K562 treated with DMSO at 1 percent for 12 hours (cell line): Measurements from ENCODE around the gene CCDC157. TPM values are rescaled to one million over a fixed set of nuclear protein-coding genes. Genes with fewer than 3 reads are reported as not detected.

Source experiments
- total RNA-seq: library from RNA; unstranded; fragments of 300-600 nt; gene quantifications from 2 replicates; pipeline ENCODE4 v1.2.3, GENCODE V29; 2022; ENCODE audit not compliant: insufficient read depth

CCDC157 gene
- total RNA-seq = 1.8 and 2.8 TPM in 2 replicates

GRCh38 chr22:30356449-30357235, at the start of gene CCDC157, which contains the start of gene SF3A1:
Gene CCDC157 (plus strand): TSS chr22:30357007. CDS start chr22:30366001, 8,994 bp downstream.
Gene SF3A1 (minus strand): TSS chr22:30356894. CDS start chr22:30356792, 102 bp downstream.

GRCh38 chr22:30326706-30327362, 30.0 kb upstream of the CCDC157 start, which contains the start of gene TBC1D10A:
Gene TBC1D10A (minus strand): TSS chr22:30326941. CDS start chr22:30326881, 60 bp downstream.

DNA sequence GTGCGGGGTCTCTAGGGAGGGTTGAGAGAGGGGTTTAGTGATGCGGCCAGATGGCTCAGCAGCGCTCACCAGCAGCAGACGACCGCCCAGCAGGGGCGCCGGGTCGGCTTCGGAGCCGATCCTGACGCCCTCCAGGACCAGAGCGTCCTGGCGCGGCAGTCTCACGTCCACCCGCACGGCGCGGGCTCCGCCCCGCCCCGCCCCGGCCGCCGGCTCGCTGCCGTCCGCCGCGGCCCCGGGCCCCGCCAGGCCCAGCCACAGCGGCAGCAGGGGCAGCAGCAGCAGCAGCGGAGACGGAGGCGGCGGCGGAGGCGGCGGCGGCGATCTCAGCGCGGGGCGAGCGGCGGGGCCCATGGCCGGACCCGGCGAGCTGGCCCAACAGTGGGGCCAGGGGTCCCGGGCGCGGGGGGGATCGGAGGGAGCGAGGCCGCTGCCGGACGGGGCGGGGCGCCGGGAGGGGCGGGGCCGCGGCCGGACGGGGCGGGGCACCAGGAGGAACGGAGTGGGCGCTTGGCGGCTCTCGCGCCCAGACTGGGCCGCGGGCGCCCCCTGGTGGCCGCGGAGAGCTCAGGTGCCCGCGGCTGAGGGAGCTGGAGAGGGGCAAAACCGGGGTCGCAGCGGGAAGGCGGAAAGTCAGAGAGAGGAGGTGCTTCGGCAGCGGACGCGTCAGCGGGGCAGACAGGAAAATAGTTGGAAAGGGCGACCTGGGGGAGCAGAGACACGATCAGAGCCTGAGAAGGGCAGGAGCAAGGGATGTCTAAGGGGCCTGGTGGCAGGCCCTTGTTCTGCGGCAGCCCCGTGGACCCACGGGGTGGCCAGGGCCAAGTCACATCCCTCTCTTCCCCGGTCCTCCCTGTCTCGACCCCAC, 30.4 kb downstream of the CCDC157 start, which contains the start of gene RNF215:
Gene RNF215, minus strand, starts transcription at position 452 of the 868 bp plus-strand sequence. Its CDS starts 98 bp downstream, at position 354.

GRCh38 chr22:30396871-30397655, 40.3 kb downstream of the CCDC157 start, which contains the start of gene SEC14L2:
Gene SEC14L2 (plus strand): TSS chr22:30397018. CDS start chr22:30397117, 99 bp downstream.

DNA sequence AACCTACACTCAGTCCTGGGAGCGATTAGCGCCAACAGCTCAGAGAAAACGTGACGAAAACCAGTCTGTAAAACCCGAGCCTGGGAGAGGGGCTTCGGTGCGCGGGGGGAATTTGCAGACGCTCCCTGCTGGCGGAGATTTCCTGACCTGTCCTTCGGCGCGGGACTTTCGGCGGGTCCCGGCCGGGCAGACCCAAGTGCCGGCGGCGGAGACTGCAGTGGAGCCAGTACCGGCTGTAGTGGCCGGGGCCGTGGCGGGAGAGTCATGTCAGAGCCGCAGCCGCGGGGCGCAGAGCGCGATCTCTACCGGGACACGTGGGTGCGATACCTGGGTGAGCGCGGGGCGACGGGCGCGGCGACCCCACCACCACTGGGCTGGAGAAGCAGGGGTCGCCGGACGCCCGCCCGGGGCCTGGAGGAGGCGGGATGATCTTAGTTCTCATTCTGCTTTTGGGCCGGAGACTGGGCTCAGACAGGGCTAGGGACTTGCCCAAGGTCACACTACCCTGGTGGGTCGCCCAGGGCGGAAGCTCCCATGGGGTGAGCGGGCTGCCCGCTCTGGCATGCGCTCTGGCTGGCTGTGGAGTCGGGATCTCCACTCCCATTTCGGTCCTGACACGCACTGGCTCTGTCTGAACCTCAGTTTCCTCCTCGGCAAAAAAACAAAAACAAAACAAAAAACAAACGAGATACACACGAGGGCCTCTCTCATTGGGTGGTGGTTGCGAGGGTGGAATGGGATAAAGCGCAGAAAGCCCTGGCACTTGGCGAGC, 69.0 kb downstream of the CCDC157 start, which contains the start of gene MTFP1:
Gene MTFP1, plus strand, starts transcription at position 153 of the 772 bp plus-strand sequence. Its CDS starts 112 bp downstream, at position 265.

Other genes with a start within 250 kb of the CCDC157 start
- not detected in 2 replicates for gene LIF, start 110.2 kb upstream of the CCDC157 start, total RNA-seq
- not detected in 2 replicates for gene OSM, start 90.2 kb upstream of the CCDC157 start, total RNA-seq
- gene CASTOR1, start 67.5 kb upstream of the CCDC157 start, total RNA-seq = 1.9 and 4.7 TPM in 2 replicates
- 14.7 and 19.6 TPM in 2 replicates for gene TBC1D10A, start 30.1 kb upstream of the CCDC157 start, total RNA-seq
- gene SF3A1, start 113 bp upstream of the CCDC157 start, total RNA-seq = 26.8 and 65.5 TPM in 2 replicates
- gene RNF215, start 30.4 kb downstream of the CCDC157 start, total RNA-seq = 3.4 and 7.5 TPM in 2 replicates
- gene SEC14L2, start 40.0 kb downstream of the CCDC157 start, total RNA-seq = 0.19 TPM in 1 of 2 replicates, not detected in the other
- 35.8 and 45.6 TPM in 2 replicates for gene MTFP1, start 68.8 kb downstream of the CCDC157 start, total RNA-seq
- not detected in 2 replicates for gene SEC14L3, start 115.0 kb downstream of the CCDC157 start, total RNA-seq
- gene SEC14L4, start 148.7 kb downstream of the CCDC157 start, total RNA-seq = not detected in 2 replicates
- 0.53 and 1.8 TPM in 2 replicates for gene SEC14L6, start 189.7 kb downstream of the CCDC157 start, total RNA-seq
- gene GAL3ST1, start 217.7 kb downstream of the CCDC157 start, total RNA-seq = 4.3 and 8.9 TPM in 2 replicates
- 31.6 and 45.9 TPM in 2 replicates for gene PES1, start 234.9 kb downstream of the CCDC157 start, total RNA-seq